GM19238 (cell line): ENCODE results near the gene MOK.
"Not testable (repeated sequence)": the region's sequence is repeated elsewhere in the genome, so short reads cannot be mapped to it uniquely, and the experiment has no call there.

Source experiments
- DNase-seq: peaks from one replicate; pipeline ENCODE4 v3.0.0; 2011; ENCODE audit warnings: low spot score; ENCODE audit not compliant: insufficient read length

The MOK gene, protein sequence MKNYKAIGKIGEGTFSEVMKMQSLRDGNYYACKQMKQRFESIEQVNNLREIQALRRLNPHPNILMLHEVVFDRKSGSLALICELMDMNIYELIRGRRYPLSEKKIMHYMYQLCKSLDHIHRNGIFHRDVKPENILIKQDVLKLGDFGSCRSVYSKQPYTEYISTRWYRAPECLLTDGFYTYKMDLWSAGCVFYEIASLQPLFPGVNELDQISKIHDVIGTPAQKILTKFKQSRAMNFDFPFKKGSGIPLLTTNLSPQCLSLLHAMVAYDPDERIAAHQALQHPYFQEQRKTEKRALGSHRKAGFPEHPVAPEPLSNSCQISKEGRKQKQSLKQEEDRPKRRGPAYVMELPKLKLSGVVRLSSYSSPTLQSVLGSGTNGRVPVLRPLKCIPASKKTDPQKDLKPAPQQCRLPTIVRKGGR

DNA sequence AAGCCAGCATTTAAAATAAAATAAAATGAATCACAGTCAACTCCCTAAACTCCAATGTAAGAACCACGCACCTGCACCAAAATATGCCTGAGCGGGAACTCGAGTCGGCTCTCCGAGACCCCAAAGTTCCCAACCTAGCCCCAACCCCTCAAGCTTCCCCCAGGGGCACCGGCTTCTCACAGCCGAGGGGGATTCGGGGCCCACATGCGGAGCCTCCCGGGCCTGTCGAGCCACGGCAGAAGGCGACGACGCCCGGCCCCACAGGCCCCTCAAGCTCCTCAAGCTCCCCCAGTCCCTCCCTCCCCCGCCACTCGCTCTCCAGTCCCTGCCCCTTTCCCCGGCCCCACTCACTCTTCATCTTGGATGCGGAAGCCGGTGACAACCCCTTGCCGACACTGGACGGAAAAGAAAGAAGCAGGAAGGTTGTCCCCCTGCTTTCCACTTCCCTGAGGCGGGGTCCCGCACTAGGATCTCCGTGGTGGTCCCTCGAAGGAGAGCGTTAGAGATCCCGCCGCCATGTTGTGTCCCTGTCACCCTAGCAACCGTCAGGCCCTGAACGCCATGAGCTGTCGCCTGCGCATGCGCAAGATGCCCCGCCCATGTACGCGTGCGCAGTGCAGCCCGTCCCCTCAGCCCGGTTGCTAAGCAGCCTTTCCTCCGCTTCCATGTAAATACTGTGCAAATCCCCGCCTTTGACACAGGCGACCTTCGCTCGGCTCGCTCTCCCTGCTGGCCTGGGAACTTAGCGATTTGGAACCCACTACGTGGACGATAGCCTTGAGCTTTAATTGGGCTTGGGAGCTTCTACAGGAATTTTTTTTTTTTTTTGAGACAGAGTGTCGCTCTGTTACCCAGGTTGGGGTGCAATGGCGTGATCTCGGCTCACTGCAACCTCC lies at the start of gene MOK:
TSS of gene MOK (minus strand) at position 554 of the 896 bp plus-strand sequence. CDS start at position 358, 196 bp downstream.
- DNase-seq: peak; percentile 96

DNA sequence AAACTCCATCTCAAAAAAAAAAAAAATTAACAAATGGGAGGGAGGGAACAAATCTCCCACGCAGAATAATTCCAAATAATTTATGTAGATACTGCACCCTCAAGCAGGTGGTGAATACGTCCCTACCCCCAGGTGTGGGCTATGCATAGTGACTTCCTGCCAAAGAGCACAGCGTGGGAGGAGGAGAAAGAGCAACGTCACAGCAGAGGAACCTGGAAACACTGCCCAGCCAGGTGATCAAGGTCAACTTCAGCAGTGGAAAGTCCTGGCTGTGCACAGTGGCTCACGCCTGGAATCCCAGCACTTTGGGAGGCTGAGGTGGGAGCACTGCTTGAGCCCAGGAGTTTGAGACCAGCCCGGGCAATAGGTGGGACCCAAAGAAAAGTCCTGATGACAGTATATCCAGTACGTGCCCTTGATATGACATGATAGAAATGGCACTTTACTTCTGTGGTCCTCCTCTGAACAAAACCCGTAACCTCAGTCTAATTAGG lies 48.2 kb upstream of the MOK start:
- no peak for DNase-seq

DNA sequence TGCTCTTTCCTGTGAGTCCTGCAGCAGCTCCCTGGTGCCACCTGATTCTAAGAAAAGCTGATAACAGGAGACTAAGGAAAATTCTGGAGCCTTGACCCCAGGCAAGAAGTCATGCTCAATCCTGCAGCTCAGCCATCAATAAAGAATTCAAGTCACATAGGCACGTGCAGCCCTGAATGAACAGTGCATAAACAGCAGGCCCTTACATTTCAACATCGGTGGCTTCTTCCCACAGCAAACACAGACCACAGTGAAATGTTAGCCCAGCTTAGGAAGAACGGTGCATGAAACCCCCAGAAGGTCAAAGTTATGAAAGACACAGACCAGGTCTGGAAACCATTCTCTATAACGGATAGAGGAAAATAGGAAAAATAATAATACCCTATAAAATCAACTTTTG lies 47.2 kb upstream of the MOK start:
- DNase-seq: no peak

DNA sequence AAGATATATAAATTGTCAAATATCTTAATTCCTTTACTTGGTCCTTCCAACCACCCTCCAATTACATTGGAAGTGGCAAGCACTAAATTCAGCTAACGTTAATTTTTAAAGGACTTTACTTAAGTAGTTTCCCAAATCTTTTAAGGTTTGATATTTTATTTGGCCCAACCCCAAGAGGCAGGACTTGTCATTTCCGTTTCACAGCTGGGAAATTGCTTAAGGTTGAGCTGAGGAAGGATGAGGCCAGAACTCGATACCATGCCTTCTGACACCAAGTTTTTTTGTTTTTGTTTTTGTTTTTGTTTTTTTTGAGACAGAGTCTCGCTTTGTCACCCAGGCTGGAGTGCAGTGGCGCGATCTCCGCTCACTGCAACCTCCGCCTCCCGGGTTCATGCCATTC lies 46.6 kb upstream of the MOK start:
- not testable (repeated sequence) for DNase-seq

DNA sequence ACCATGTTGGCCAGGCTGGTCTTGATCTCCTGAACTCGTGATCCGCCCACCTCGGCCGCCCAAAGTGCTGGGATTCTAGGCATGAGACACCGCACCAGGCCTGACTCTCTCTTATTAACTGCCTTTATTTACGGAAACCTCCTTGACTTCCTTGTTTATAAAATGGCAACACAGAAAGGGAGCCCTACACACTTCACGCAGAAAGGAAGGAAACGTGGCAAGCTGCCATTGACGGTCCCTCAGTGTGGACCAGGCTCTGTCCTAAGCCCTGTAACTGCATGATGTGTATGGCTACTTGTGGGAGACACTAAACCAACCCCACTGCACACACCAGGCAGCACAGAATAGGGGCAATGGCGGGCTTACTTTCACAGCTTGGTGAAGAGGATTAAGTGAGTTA lies 46.1 kb upstream of the MOK start:
- no peak for DNase-seq

DNA sequence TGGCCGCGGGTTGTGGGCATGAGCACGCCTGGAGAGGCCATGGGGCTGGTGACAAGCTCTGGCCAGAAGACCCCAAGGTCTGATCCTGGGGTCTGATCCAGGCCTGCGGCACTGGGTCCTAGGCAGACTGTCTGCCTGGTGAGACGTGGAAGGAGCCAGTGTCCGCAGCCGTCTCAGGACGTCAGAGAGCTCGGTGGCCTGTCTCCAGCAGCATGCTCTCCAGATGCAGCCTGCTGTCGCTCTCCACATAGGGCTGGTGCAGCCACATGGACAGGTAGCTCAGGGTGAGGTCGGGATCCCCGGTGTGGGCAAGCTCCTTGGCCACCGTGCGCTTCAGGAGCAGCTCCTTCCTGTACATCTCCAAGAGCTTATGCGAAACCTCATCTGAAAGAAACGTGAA lies 43.4 kb upstream of the MOK start:
- no peak for DNase-seq

DNA sequence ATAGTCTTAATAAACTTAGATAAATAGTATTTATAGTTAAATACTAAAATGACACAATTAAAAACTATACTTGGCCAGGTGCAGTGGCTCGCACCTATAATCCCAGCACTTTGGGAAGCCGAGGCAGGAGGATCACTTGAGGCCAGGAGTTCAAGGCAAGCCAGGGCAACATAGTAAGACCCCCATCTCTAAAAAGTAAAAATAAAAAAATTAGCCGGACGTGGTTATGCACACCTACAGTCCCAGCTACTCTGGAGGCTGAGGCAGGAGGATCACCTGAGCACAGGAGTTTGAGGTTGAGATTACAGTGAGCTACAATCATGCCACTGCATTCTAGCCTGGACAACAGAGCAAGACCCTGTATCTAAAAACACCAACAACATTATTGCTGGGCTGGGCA lies 41.7 kb upstream of the MOK start:
- DNase-seq: no peak

DNA sequence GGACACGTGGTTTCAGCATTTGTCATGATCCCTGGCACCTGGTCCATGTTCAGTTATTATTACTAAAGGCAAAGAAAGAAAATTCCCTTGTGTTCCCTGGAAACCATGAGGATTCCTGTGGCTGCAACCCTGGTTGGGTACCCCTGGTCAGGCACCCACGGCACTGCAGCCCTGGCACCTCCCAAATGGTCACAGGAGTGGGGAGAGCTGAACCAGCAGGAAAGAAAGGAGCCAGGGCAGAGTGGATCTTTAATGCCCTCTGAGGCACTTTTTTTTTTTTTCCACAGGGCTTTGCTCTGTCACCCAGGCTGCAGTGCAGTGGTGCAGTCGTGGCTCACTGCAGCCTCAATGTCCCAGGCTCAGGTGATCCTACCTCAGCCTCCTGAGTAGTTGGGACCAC lies 40.3 kb upstream of the MOK start:
- DNase-seq: no peak

DNA sequence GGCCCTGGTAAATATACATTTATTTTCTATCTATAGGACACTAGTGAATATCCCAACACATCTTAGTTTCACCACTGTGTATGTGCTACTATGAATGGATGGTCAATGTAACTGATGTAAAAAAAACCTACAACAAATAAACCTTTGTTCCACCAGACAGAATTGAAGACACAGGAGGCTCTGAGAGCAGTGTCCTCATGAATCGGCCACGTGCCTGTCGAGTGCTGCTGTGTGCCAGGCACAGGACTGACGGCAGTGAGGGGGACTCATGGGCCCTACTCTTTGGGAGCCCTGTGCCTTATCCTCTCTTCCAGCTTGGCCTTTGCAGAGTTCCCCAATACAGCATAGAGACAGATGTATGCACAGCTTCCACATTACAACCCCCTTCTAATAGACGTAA lies 39.5 kb upstream of the MOK start:
- no peak for DNase-seq

DNA sequence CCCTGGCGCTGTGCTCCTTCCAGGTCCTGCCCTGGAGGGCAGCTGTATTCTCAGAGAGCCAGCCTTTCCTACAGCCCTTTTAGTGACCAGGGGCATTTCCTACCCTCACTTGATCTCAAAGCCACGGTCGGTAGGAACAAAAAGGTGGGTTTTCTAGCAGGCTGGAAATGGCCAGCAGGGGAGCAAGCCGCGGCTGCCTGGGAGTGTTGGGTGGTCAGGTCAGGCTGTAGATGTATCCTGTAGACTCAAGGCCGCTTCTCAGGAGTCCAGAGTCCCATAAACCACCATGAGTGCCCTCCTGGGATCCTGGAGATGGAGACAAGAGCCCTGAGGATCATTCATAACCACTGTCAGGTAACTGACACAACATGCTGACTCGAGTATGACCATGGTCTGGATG lies 39.1 kb upstream of the MOK start:
- DNase-seq: no peak

DNA sequence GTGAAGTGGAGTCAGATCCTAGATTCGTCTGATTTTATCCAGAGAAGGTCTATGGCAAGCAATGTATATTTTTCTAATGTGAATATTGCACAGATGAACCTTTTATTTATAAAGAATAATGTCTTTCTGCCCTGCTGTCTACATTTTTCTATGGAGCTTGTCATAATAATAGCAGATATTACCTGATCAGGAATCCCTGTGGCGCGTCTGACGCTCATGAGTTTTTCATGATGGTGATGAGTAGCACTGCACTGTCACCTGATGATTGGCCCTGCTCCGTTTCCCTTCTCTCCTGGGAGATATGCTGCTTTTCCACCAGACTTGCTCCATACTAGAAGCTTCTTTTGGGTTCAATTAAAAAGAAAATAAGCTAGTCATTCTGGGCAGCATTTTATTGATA lies 37.3 kb upstream of the MOK start:
- DNase-seq: no peak

DNA sequence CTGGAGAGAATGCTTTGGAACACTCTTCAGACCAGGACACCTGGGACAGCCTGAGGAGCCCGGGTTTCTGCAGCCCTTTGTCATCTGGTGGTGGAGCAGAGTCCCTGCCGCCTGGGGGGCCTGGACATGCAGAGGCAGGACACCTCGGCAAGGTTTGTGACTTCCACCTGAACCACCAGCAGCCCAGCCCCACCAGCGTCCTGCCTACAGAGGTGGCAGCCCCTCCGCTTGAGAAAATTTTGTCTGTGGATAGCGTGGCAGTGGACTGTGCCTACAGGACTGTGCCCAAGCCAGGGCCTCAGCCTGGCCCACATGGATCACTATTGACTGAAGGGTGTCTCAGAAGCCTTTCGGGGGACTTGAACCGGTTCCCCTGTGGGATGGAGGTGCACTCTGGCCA lies 36.6 kb upstream of the MOK start:
- no peak for DNase-seq

DNA sequence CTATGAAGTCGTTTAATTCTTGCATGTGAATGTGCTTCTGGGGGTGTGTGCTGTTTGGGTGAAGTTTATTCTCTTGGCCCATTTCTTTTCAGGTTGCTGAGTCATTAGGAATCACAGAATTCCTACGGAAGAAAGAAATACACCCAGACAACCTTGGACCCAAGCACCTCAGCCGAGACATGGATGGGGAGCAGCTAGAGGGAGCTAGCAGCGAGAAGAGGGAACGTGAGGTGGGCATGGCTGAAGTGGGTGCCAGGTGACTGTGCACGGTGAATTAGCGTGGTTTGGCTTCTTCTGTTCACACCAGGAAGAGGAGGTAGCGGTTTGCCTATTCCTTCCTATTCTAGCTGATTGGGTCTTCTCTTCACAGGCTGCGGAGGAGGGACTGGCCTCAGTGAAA lies 33.8 kb upstream of the MOK start:
- DNase-seq: no peak

DNA sequence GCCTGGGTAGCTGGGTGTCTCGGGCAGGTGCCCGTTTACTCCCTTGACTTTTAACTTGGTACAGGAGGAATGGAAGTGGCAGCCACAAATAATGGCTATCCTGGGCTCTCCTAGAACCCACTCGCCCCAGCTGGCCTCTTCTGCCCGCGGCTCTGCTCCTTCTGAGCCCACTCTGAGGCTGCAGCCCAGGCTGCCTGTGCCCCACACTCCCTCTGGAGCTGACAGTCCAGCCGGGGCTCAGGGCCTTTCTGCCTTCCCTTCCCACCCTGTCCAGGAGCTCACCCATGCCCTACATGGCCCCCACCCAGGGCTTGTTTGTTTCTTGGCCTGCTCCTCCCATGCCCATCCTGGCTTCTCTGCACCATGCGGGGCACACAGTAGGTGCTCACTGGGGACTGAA lies 30.2 kb upstream of the MOK start:
- no peak for DNase-seq

DNA sequence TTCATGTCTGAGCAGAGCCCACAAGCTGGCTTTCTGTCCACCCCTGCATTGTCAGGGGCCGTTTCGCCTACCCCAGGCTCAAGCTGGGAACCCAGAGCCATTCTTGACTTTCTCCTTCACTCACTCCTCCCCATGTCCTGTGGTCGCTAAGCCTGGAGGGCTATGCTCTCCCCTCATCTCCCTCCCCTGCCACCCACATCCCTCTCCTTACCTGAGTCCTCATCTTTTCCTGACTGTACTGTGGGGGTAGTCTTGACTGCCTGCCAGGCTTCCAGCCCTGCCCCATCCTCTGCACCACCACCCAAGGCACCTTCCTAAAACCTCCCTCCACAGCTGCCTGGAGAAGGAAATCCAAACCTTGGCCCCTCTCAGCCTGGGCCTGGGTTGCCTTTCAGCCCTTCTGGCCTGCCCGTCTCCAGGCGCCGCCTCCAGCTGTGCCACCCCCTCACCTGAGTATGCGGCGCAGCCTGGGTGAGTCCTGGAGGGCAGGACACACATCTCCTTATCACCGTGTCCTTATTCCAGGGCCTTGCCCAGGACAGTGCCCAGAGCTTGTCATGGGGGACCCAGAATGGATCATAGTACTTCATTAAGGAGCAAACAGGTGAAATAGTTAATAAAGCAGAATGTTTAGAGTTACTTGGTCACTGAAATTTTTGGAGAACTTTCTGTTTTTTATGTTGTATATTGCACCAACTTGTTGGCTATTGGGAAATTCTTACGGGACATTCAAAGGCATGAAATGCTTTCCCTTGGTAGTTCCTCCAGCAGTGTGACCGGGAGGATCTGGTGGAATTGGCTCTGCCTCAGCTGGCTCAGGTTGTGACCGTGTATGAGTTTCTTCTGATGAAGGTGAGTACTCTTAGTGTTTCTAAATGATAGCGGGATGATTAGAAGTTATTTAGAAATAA lies 29.1 kb upstream of the MOK start:
- no peak for DNase-seq

DNA sequence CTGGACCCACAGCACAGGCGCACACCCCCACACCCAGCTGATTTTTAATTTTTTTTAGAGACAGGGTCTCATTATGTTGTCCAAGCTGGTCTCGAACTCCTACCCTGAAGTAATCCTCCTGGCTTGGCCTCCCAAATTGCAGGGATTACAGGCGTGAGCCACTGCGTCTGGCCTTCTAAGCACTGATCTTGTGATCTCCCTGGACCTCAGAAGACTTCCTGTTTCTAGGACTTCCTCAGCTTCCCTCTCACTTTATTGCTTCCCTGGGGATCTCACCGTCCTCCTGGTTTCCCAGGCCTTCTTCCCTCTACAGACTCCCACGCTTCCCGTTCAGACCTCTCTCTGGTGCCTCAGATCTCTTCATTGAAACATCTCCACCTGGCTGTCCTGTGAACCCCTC lies 28.4 kb upstream of the MOK start:
- no peak for DNase-seq

DNA sequence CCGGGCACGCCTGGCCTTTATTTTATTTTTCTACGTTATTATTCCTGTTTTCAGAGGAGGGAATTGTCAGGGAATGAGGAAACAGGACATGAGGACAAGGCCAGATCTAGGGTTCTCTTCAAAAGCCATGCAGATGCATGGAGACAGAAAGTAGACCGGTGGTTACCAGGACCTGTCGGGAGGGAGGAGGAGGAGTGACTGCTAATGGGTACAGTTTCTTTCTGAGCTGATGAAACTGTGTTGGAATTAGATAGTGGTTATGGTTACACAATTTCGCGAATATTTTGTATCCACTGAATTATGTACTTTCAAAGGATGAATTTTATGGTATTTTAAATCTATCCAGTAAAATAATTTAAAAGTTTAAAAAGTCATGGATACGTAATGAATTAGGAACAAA lies 25.8 kb upstream of the MOK start:
- DNase-seq: no peak

DNA sequence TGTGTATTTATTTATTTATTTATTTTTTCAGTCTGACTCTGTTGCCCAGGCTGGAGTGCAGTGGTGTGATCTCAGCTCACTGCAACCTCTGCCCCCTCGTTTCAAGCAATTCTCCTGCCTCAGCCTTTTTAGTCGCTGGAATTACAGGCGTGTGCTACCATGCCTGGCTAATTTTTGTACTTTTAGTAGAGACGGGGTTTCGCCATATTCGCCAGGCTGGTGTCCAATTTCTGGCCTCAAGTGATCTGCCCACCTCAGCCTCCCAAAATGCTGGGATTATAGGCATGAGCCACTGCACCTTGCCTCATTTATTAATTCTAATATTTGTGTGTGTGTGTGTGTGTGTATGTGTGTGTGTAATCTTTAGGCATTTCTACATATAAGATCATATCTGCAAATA lies 24.4 kb upstream of the MOK start:
- not testable (repeated sequence) for DNase-seq

DNA sequence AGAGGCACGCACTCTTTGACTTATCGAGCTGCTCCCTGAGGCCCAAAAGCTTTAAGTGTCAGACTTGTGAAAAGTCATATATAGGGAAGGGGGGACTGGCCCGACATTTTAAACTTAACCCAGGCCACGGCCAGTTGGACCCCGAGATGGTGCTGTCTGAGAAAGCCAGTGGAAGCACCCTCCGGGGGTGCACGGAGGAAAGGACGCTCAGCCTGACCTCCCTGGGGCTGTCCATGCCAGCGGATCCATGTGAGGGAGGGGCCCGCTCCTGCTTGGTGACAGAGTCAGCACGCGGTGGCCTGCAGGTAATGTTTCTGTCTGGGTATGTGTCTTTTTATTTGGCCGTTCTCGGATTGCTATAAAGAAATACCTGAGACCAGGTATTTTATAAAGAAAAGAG lies 21.6 kb upstream of the MOK start:
- no peak for DNase-seq

DNA sequence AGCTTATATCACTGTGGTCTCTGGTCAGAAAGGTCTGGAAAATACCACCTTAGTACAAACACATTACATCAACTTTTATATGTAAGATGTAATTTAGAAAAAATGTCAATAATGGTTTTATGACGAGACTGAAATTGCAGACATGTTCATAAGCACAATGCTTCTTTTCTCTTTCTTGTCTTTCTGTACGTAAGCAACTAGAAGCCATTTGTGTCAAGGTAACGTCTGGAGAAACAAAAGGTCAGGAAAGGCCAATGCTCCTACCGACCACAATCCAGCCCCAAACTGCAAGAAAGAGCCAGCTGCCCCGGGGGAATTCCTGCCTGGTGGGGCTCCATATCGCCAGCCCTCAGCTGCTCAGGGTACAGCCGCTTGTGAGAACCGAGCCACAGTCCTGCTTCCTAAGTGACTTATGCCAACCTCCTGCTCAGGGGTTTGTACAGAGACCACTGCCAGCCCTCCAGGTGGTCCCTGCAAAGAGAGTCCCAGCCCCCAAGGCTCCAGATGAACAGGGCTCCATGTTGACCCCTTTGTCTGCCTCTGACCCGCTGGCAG lies 20.9 kb upstream of the MOK start:
- no peak for DNase-seq

DNA sequence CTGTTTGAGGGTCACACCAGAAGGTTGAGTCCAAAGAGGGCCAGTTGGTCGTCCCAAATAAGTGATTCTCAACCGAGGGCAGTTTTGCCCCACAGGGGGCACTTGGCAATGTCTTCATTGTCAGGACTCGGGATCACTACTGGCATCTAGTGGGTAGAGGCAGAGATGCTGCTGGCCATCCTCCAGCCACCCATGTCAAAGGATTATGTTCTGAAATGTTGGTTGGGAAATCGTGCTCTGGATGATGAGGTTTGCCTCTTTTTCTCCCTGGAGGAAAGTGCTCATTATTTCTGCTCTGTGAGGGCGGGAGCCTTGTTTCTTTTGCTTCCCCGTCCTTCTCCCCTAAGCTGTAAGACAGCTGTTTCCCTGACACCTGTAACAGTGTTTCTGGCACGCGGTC lies 18.1 kb upstream of the MOK start:
- no peak for DNase-seq
